Heart left ventricle (tissue), 16 donors: ENCODE data around the gene MSRB3. TPM values are rescaled to one million over a fixed set of nuclear protein-coding genes. Genes with fewer than 3 reads are reported as not detected.

ENCODE experiments used
- ATAC-seq, 4 donors: fragments of 200-7000 bp; cut with Tn5 transposase; one replicate each; pipeline ENCODE4 v1.9.1; 2020 to 2022; ENCODE audit warnings: moderate library complexity in 4 of 4, mild to moderate bottlenecking in 3 of 4, moderate number of reproducible peaks in 1 of 4
- DNase-seq, 5 donors: peaks; one replicate each; pipeline ENCODE4 v3.0.0-alpha.2; 2020
- H3K27ac ChIP-seq, 12 donors: fragments of 200-600 bp; sonication (generic) in 4 of 12; one replicate each; pipeline versions ENCODE4 v1.5.0 to v1.8.0; 2016 to 2022; ENCODE audit warnings: mild to moderate bottlenecking in 2 of 12
- H3K27me3 ChIP-seq, 9 donors: fragments of 200-600 bp; sonication (generic) in 2 of 9; one replicate each; pipeline versions ENCODE4 v1.5.1 to v1.8.0; 2016 to 2022; ENCODE audit warnings: mild to moderate bottlenecking in 3 of 9
- H3K36me3 ChIP-seq, 9 donors: fragments of 200-600 bp; sonication (generic) in 2 of 9; one replicate each; pipeline versions ENCODE4 v1.5.0 to v1.8.0; 2018 to 2022; ENCODE audit warnings: mild to moderate bottlenecking in 2 of 9
- H3K4me1 ChIP-seq, 12 donors: fragments of 200-600 bp; sonication (generic) in 4 of 12; one replicate each; pipeline versions ENCODE4 v1.5.0 to v1.8.0; 2016 to 2022; ENCODE audit warnings: mild to moderate bottlenecking in 3 of 12
- H3K4me3 ChIP-seq, 12 donors: fragments of 200-600 bp; sonication (generic) in 4 of 12; one replicate each; pipeline versions ENCODE4 v1.5.0 to v1.8.0; 2017 to 2022; ENCODE audit warnings: mild to moderate bottlenecking in 9 of 12, moderate library complexity in 4 of 12
- H3K9me3 ChIP-seq, 12 donors: fragments of 200-600 bp; sonication (generic) in 4 of 12; one replicate each; pipeline versions ENCODE4 v1.5.0 to v1.8.0; 2016 to 2022; ENCODE audit warnings: mild to moderate bottlenecking in 1 of 12
- POLR2A ChIP-seq, 2 donors: fragments of 450-650 bp; IDR thresholded peaks; one replicate each; pipeline ENCODE4 v1.6.1; 2017; ENCODE audit warnings: antibody characterized with exemption in 2 of 2, mild to moderate bottlenecking in 2 of 2, moderate library complexity in 2 of 2
- WGBS, 4 donors: extraction: QIAGEN DNeasy Blood & Tissue Kit in 2 of 4; methylation state at CpG; one replicate each; pipeline versions ENCODE4 v1.1.5 to v1.1.7; 2013 to 2018; 5-methylcytosine and 5-hydroxymethylcytosine counted together
- intact Hi-C, 10 donors: fragments of 100-400 bp; cut with DNase I; formaldehyde crosslinking; loops; one replicate each; pipeline versions ENCODE4 v1.11.1 to v1.14.2; 2022
- polyA plus RNA-seq, 2 donors: library from polyadenylated mRNA; stranded (reverse); fragments of 200-250 nt; gene quantifications; one replicate each; pipeline ENCODE4 v1.2.3, GENCODE V29; 2013
- total RNA-seq, 9 donors: library from RNA; depleted of rRNA in 2 of 9; stranded (reverse); fragments of >200 nt in 2 of 9; fragmentation: NEBNext Ultra II Directional in 3 of 9; extraction: Animal tissue kit (Norgen Biotek cat#: 25700) in 3 of 9; gene quantifications; one replicate each; pipeline versions ENCODE4 v1.1.0 to v1.2.4, GENCODE V29; 2016 to 2023
- TF ChIP-seq, protein P1 (sequence below), 12 donors: fragments of 200-600 bp; sonication (generic) in 4 of 12; IDR thresholded peaks; one replicate each; pipeline versions ENCODE4 v1.5.0 to v1.8.0; 2018 to 2022; ENCODE audit warnings: antibody characterized with exemption in 12 of 12, mild to moderate bottlenecking in 5 of 12
- donor health status: ischemic (EF 13 %, LVEDD 7.1; RV severe dilation, severe dysfunction).
- donor health status: healthy with polysubstance abuse.
- donor health status: DM: no; HTN: yes; CAD: no.
- donor health status: DM: no; HTN: no; CAD: no.
- donor health status: ischemic (EF 25% LVEDD 6.9; RV normal size, moderate dysfunction).
- donor health status: ischemic (EF 25% LVEDD 5.7; RV mildly dilated, moderate dysfunction).
- donor health status: healthy.
- donor health status: DM: yes; HTN: yes; CAD: no.
- donor health status: ischemic (EF 35%, LVEDD 5.7; RV mildly dilated, moderate dysfunction).
- donor health status: nonischemic (EF 11% LVEDD 7.7; RV severe dilation, severe dysfunction).
- donor health status: DM: yes; HTN: yes; CAD: no.
- donor health status: PGD.
- donor health status: ischemic (EF 29% LVEDD 5.4; RV normal size, mild dysfunction).
- donor health status: nonischemic (EF 23%, LVEDD 6.1; RV moderate dilation, normal function).

The MSRB3 gene
- total and polyA plus RNA-seq, 11 donors, result 54.1 to 165 (median 117) TPM

DNA sequence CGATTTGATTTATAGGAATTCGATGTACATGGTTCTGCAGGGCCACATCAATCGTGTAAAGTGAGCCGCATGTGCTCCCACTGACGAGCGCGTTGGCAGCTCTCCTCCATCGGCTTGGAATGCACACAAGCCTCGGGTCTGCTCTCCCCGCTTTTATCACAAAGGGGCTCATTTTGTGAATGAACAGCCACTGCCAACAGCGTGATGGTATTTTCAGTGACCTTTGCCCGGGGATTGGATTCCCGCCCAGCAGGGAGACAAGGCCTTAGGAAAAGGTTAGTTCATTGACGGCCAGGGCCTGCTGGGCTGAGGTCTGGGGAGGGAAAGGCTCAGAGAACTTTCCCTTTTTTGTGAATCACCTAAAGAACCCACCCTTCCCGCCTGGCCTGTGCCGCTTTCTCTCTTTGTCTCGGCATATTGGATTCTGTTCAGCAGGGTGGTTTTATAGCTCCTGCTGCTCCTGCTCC is 232.1 kb downstream of the MSRB3 start:
- intact Hi-C loops, result no loop called here
- no peaks in the 10 kb centered on the region for H3K9me3 ChIP-seq
- ATAC-seq (peak; percentile 30 to 64 (median 58)), DNase-seq (peak; percentile 38 to 68 (median 51))
- H3K27me3 ChIP-seq, result peaks cover 0 to 5% (median 0%) of the 10 kb centered on the region in 9 donors
- peaks cover 0 to 19% (median 10%) of the 10 kb centered on the region in 12 donors for H3K4me1 ChIP-seq
- 29 to 34% (median 31%) methylated on average over 17 of the region's 17 CpGs for WGBS, 4 donors
- no peak overlapping the region for H3K4me3 ChIP-seq
- no peak overlapping the region for H3K27ac ChIP-seq
- H3K36me3 ChIP-seq, result no peaks in the 10 kb centered on the region
- no peak for TF ChIP-seq POLR2A (IDR thresholded peaks at IDR 0.05)
- TF ChIP-seq, protein P1, sequence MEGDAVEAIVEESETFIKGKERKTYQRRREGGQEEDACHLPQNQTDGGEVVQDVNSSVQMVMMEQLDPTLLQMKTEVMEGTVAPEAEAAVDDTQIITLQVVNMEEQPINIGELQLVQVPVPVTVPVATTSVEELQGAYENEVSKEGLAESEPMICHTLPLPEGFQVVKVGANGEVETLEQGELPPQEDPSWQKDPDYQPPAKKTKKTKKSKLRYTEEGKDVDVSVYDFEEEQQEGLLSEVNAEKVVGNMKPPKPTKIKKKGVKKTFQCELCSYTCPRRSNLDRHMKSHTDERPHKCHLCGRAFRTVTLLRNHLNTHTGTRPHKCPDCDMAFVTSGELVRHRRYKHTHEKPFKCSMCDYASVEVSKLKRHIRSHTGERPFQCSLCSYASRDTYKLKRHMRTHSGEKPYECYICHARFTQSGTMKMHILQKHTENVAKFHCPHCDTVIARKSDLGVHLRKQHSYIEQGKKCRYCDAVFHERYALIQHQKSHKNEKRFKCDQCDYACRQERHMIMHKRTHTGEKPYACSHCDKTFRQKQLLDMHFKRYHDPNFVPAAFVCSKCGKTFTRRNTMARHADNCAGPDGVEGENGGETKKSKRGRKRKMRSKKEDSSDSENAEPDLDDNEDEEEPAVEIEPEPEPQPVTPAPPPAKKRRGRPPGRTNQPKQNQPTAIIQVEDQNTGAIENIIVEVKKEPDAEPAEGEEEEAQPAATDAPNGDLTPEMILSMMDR (IDR thresholded peaks at IDR 0.05), result no peak

DNA sequence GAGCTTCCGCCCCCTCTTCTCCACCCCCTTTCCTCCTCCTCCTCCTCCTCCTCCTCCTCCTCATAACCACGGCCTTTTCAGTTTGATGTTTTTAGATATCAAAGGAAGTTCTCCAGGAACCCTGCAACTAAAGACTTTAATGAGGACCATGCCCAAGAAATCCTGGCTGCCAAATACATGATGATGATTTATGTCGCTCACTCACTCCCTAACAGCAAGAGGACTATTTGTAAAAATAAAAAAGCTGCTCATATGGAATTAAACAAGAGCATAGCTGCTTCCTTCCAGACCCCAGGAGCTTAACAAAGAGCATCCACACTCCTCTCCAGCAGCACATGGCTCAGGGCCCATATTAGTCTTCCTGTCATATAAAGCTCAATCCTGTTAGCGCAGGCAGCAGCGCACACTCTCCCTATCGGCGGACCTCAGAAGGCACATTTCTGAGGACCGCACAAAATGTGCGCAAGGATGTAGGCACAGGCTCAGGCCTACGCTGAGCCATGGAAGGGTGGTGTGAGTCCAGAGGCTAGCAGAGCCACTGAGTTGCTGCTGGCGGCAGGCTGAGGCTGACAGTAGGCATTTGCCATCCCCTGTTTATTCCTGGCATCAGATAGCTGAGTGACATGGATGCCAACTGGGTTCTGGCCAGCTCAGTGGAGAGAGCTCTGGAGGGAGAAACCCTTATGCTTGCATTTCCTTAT is 232.8 kb downstream of the MSRB3 start:
- 49 to 63% (median 59%) methylated on average over 11 of the region's 11 CpGs for WGBS, 4 donors
- Histone ChIP-seq H3K4me1 (peaks cover 0 to 19% (median 10%) of the 10 kb centered on the region in 12 donors), H3K27me3 (peaks cover 0 to 5% (median 0%) of the 10 kb centered on the region in 9 donors), H3K27ac (no peak overlapping the region), H3K36me3 (no peaks in the 10 kb centered on the region), H3K9me3 (no peaks in the 10 kb centered on the region), H3K4me3 (no peak overlapping the region)
- ATAC-seq, result peak; percentile 65 to 86 (median 86)
- TF ChIP-seq, protein P1 (IDR thresholded peaks at IDR 0.05), result no peak
- TF ChIP-seq POLR2A (IDR thresholded peaks at IDR 0.05), result no peak
- peak in 4 of 5 donors; percentile 43 to 76 (median 68) for DNase-seq
- intact Hi-C loops, result no loop called here

DNA sequence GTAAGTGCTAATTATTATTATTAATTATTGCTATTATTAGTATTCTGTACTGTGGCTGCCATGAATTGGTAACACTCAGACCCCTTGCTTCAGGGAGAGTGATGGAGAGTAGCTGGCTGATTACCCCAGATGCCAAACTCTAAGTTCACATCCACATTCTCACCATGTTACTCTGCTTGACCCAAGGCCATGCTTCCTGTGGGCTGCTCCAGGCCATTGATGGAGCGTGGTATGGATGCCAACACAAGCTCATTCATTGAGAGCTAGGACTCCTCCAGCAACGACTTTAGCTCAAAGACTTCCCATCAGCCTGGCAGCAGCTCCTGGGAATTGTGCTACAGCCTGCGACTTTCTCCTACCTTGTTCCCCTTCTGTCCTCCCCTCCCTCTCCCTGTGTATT is 233.4 kb downstream of the MSRB3 start:
- DNase-seq, result no peak
- no peak for ATAC-seq
- Histone ChIP-seq H3K36me3 (no peaks in the 10 kb centered on the region), H3K27ac (no peak overlapping the region), H3K27me3 (peaks cover 0 to 5% (median 0%) of the 10 kb centered on the region in 9 donors), H3K9me3 (no peaks in the 10 kb centered on the region), H3K4me1 (peaks cover 0 to 19% (median 10%) of the 10 kb centered on the region in 12 donors), H3K4me3 (no peak overlapping the region)
- TF ChIP-seq, protein P1 (IDR thresholded peaks at IDR 0.05), result no peak
- TF ChIP-seq POLR2A (IDR thresholded peaks at IDR 0.05), result no peak
- intact Hi-C loops, result no loop called here
- WGBS, 4 donors, result 69 to 83% (median 74%) methylated on average over 3 of the region's 3 CpGs

Other genes with a start within 250 kb of the MSRB3 start
- gene WIF1, start 157.4 kb upstream of the MSRB3 start, total RNA-seq, result not detected
- gene WIF1, start 157.4 kb upstream of the MSRB3 start, polyA plus RNA-seq, result under 1 TPM in 1 of 2 donors, not detected in 1; 0.08 TPM
- gene LEMD3, start 109.1 kb upstream of the MSRB3 start, total RNA-seq, result 10 to 100 TPM; 10.8 to 19.9 (median 13.2) TPM
- gene LEMD3, start 109.1 kb upstream of the MSRB3 start, polyA plus RNA-seq, result 1 to 10 TPM; 4.9 to 9.4 TPM